Spleen (tissue), 11 donors: ENCODE results near the gene PIP5K1B. TPM values are rescaled to one million over a fixed set of nuclear protein-coding genes. Genes with fewer than 3 reads are reported as not detected.

Experiments used
- DNase-seq: peaks from one replicate; pipeline ENCODE4 v3.0.0-alpha.2; 2020
- H3K27ac ChIP-seq, 8 donors: fragments of 200-600 bp; sonication (generic) in 7 of 8; 1 replicate in 4 of 8; 2 replicates in 4 of 8; pipeline versions ENCODE4 v1.5.0 to v1.8.0; 2016 to 2021; ENCODE audit warnings: inconsistent platforms in 4 of 8, mild to moderate bottlenecking in 4 of 8, moderate library complexity in 1 of 8
- H3K27me3 ChIP-seq, 7 donors: fragments of 200-600 bp; sonication (generic) in 6 of 7; replicated peaks in 1 of 7; 1 replicate in 4 of 7; 2 replicates in 3 of 7; pipeline versions ENCODE4 v1.5.0 to v1.8.0; 2016 to 2021; ENCODE audit warnings: inconsistent platforms in 3 of 7, mild to moderate bottlenecking in 1 of 7
- H3K36me3 ChIP-seq, 6 donors: fragments of 200-600 bp; sonication (generic) in 5 of 6; 1 replicate in 4 of 6; 2 replicates in 2 of 6; pipeline versions ENCODE4 v1.5.0 to v1.8.0; 2016 to 2021; ENCODE audit warnings: inconsistent platforms in 2 of 6
- H3K4me1 ChIP-seq, 6 donors: fragments of 200-600 bp; sonication (generic) in 5 of 6; 1 replicate in 3 of 6; 2 replicates in 3 of 6; pipeline versions ENCODE4 v1.5.0 to v1.8.0; 2016 to 2021; ENCODE audit warnings: inconsistent platforms in 3 of 6
- H3K4me3 ChIP-seq, 8 donors: fragments of 200-600 bp; sonication (generic) in 7 of 8; 1 replicate in 4 of 8; 2 replicates in 4 of 8; pipeline versions ENCODE4 v1.5.0 to v1.8.0; 2016 to 2021; ENCODE audit warnings: inconsistent platforms in 4 of 8, mild to moderate bottlenecking in 4 of 8, moderate library complexity in 2 of 8
- H3K9me3 ChIP-seq, 8 donors: fragments of 200-600 bp; sonication (generic) in 7 of 8; 1 replicate in 4 of 8; 2 replicates in 4 of 8; pipeline versions ENCODE4 v1.5.0 to v1.8.0; 2016 to 2021; ENCODE audit warnings: inconsistent platforms in 4 of 8
- POLR2A ChIP-seq, 3 donors: fragments of 450-650 bp; IDR thresholded peaks; one replicate each; pipeline ENCODE4 v1.5.1; 2017; ENCODE audit warnings: antibody characterized with exemption in 3 of 3, mild to moderate bottlenecking in 1 of 3
- POLR2AphosphoS5 ChIP-seq, 3 donors: sonication (generic); formaldehyde crosslinking; IDR thresholded peaks; one replicate each; pipeline ENCODE4 v1.5.1; 2017; ENCODE audit warnings: antibody characterized with exemption in 3 of 3
- WGBS, 5 donors: extraction: QIAGEN DNeasy Blood & Tissue Kit in 3 of 5; methylation state at CpG; one replicate each; pipeline versions ENCODE4 v1.1.5 to v1.1.7; 2013 to 2018; 5-methylcytosine and 5-hydroxymethylcytosine counted together
- intact Hi-C: fragments of 100-400 bp; cut with DNase I; formaldehyde crosslinking; loops from one replicate; pipeline ENCODE4 v1.15.0; 2023; ENCODE audit warnings: low total_unique reads
- polyA plus RNA-seq, 3 donors: library from polyadenylated mRNA; stranded (reverse); fragments of 200-250 nt; gene quantifications; one replicate each; pipeline ENCODE4 v1.2.1, GENCODE V29; 2013
- total RNA-seq, 7 donors: library from RNA; depleted of rRNA in 3 of 7; stranded (reverse); fragments of >200 nt in 3 of 7; fragmentation: NEBNext Ultra II Directional in 4 of 7; extraction: Animal tissue kit (Norgen Biotek cat#: 25700) in 4 of 7; gene quantifications; one replicate each; pipeline versions ENCODE4 v1.1.0 to v1.2.1, GENCODE V29; 2016 to 2021
- TF ChIP-seq, protein P1 (sequence below), 11 experiments: fragments of 200-600 bp in 7 of 11; fragments of 450-650 bp in 4 of 11; sonication (generic) in 4 of 11; IDR thresholded peaks in 8 of 11; conservative IDR thresholded peaks in 3 of 11; 1 replicate in 7 of 11; 2 replicates in 4 of 11; pipeline versions ENCODE4 v1.4.0 to v1.8.0; 2016 to 2021; ENCODE audit warnings: antibody characterized with exemption in 11 of 11, inconsistent platforms in 4 of 11, mild to moderate bottlenecking in 1 of 11
- donor health status: healthy with polysubstance abuse.
- donor health status: DM: no; HTN: no; CAD: no; lungs with moderate emphysema.
- donor health status: DM: no; HTN: no; CAD: no.
- donor health status: Bipolar disorder and iron deficiency.
- donor health status: healthy.
- donor health status: DM: no; HTN: no; CAD: no.
- donor health status: DM: yes; HTN: yes; CAD: no.

The PIP5K1B gene
- total and polyA plus RNA-seq, 10 donors: 1.5 to 10.3 (median 6.8) TPM

DNA sequence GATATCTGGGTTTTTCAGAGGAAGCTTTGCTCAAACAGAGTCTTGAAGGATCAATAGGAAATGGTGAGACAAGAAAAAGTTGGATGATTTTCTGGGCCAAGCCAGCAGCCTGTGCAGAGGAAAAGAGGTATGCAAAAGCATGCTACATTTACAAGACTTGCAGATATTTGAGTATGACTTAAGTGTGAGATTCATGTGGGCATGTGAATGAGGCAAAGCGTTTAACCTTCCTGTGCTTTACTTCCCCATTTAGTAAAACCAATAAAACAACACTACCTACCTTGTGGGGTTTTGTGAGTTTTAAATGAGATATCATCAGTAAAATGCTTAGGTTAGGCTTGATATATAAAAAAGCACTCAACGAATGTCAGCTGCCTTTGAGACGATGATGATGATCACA lies 58.1 kb downstream of the PIP5K1B start:
- TF ChIP-seq POLR2A (IDR thresholded peaks at IDR 0.05) (no peak), POLR2AphosphoS5 (IDR thresholded peaks at IDR 0.05) (no peak)
- TF ChIP-seq, protein P1, sequence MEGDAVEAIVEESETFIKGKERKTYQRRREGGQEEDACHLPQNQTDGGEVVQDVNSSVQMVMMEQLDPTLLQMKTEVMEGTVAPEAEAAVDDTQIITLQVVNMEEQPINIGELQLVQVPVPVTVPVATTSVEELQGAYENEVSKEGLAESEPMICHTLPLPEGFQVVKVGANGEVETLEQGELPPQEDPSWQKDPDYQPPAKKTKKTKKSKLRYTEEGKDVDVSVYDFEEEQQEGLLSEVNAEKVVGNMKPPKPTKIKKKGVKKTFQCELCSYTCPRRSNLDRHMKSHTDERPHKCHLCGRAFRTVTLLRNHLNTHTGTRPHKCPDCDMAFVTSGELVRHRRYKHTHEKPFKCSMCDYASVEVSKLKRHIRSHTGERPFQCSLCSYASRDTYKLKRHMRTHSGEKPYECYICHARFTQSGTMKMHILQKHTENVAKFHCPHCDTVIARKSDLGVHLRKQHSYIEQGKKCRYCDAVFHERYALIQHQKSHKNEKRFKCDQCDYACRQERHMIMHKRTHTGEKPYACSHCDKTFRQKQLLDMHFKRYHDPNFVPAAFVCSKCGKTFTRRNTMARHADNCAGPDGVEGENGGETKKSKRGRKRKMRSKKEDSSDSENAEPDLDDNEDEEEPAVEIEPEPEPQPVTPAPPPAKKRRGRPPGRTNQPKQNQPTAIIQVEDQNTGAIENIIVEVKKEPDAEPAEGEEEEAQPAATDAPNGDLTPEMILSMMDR (IDR thresholded peaks at IDR 0.05 in 8 of 11, conservative IDR thresholded peaks at IDR 0.05 in 3 of 11): no peak
- Histone ChIP-seq H3K27ac (peak overlapping the region in 1 of 8 donors; percentile 14), H3K4me3 (no peak overlapping the region), H3K27me3 (no peaks in the 10 kb centered on the region), H3K9me3 (peaks cover 0 to 14% (median 10%) of the 10 kb centered on the region in 8 donors), H3K36me3 (no peaks in the 10 kb centered on the region), H3K4me1 (peaks cover 0 to 15% (median 0%) of the 10 kb centered on the region in 6 donors)
- intact Hi-C loops: loop anchor here (10.0 kb wide), 1 partner anchor 52 kb away; no protein-coding TSS in a partner anchor
- WGBS, 5 donors: 52 to 80% (median 67%) methylated on average over 3 of the region's 3 CpGs
- no peak for DNase-seq

DNA sequence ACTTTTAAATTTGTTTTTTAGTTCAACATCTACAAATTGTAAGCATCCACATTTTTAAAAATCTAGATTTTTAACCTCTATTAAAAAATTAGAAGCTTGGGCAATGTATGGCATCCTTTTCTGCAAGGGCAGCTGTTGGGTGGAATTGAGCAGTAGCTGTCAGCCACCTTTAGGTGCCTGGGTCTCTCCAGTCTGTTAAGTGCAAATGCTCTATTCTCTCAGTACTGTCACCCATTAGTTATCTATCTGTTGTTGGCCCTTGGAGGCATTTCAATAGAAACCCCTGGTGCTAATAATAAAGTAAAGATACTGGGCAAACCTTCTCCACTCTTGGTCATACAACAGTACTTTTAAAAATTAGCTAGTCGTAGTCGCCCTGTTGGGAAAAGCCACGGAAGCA lies 63.6 kb downstream of the PIP5K1B start:
- no peak overlapping the region for H3K4me3 ChIP-seq
- H3K27ac ChIP-seq: no peak overlapping the region
- TF ChIP-seq, protein P1 (IDR thresholded peaks at IDR 0.05 in 8 of 11, conservative IDR thresholded peaks at IDR 0.05 in 3 of 11): no peak
- TF ChIP-seq POLR2A (IDR thresholded peaks at IDR 0.05) (no peak), POLR2AphosphoS5 (IDR thresholded peaks at IDR 0.05) (no peak)
- H3K27me3 ChIP-seq: no peaks in the 10 kb centered on the region
- 89 to 96% (median 93%) methylated on average over 3 of the region's 3 CpGs for WGBS, 5 donors
- intact Hi-C loops: loop anchor here (10.0 kb wide), 1 partner anchor 46 kb away; no protein-coding TSS in a partner anchor
- H3K36me3 ChIP-seq: no peaks in the 10 kb centered on the region
- no peak for DNase-seq
- peaks cover 0 to 3% (median 0%) of the 10 kb centered on the region in 6 donors for H3K4me1 ChIP-seq
- no peaks in the 10 kb centered on the region for H3K9me3 ChIP-seq

DNA sequence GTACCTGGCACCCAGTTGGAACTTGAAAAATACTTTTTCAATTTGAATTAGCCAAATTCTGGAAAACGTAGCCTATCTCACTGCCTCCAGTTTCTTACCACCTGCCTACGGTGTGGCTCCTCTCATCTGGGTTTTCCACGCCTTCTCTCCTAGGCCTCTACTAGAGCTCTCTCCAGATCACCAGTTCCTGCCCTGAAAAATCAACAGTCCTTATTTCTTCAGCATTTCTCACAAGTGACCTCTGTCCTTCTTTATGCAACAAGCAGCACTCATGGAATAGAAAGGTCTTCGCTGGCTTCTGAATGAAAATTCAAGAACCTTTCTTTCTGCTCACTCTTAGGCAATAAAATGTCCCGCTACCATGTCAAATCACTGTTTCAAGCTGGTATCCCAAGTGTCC lies 64.8 kb downstream of the PIP5K1B start:
- H3K27ac ChIP-seq: no peak overlapping the region
- H3K27me3 ChIP-seq: no peaks in the 10 kb centered on the region
- no peaks in the 10 kb centered on the region for H3K9me3 ChIP-seq
- no peak for DNase-seq
- intact Hi-C loops: loop anchor here (10.0 kb wide), 1 partner anchor 45 kb away; no protein-coding TSS in a partner anchor
- TF ChIP-seq, protein P1 (IDR thresholded peaks at IDR 0.05 in 8 of 11, conservative IDR thresholded peaks at IDR 0.05 in 3 of 11): no peak
- TF ChIP-seq POLR2A (IDR thresholded peaks at IDR 0.05): no peak
- no peak for TF ChIP-seq POLR2AphosphoS5 (IDR thresholded peaks at IDR 0.05)
- no peaks in the 10 kb centered on the region for H3K36me3 ChIP-seq
- 83 to 93% (median 91%) methylated on average over 5 of the region's 5 CpGs for WGBS, 5 donors
- H3K4me1 ChIP-seq: no peaks in the 10 kb centered on the region
- no peak overlapping the region for H3K4me3 ChIP-seq

DNA sequence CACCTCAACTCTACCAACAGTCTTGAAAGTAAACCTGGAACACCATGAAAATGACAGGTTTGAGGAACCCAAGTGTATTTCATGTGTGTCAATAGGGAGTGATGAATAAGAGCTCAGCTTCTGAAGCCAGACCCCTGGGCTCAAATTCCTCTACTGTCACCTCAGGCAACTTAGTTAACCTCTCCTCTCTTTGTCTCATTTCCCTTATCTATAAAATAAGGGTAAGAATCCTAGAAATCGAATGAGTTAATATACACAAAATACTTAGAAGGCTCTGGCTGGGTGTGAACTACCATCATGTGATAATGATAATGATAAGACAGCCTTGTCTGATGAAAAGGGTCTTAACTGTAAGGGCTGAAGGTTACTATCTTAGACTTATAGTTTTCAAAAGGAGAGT lies 66.3 kb downstream of the PIP5K1B start:
- H3K4me3 ChIP-seq: no peak overlapping the region
- H3K9me3 ChIP-seq: no peaks in the 10 kb centered on the region
- no peak overlapping the region for H3K27ac ChIP-seq
- no peak for DNase-seq
- H3K4me1 ChIP-seq: no peaks in the 10 kb centered on the region
- WGBS, 5 donors: 65 to 89% (median 82%) methylated on average over 1 of the region's 1 CpG
- H3K36me3 ChIP-seq: no peaks in the 10 kb centered on the region
- H3K27me3 ChIP-seq: no peaks in the 10 kb centered on the region
- intact Hi-C loops: no loop called here
- TF ChIP-seq POLR2A (IDR thresholded peaks at IDR 0.05): no peak
- TF ChIP-seq POLR2AphosphoS5 (IDR thresholded peaks at IDR 0.05): no peak
- TF ChIP-seq, protein P1 (IDR thresholded peaks at IDR 0.05 in 8 of 11, conservative IDR thresholded peaks at IDR 0.05 in 3 of 11): no peak
